ENCODE data around the gene GPATCH4.
"Not testable (repeated sequence)": the region's sequence is repeated elsewhere in the genome, so short reads cannot be mapped to it uniquely, and the experiment has no call there.

Gene GPATCH4

DNA sequence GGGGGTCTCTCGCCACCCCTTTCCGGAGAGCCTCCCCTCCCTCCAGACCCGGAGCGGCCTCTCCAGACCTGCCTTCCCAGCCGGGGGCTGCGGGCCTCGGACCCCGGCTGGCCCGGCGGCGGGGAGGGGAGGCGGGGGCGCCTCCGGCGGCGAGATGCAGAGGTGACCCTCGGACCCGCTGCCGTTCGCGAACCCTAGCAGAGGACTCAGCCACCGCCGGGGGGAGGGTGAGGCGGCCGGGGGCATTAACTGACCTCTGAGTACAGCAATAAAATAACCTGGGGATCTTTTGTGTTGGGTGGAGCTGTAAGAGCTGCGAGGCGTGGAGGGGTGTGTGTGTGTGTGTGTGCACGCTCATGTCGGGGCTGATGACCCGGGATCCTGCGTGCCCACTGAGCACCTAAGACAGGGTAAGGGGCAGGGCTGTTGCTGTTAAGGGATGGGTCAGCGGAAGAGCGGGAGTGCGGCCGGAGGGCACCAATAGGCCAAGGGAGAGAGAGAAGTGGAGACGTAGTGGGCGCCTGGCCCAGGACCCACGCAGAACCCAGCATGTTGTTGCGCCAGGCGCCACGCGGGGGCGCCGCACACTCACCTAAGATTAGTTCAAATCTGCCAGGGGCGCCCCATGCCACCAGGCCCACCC is 24.3 kb upstream of the GPATCH4 start:
- Histone ChIP-seq H3K27ac (ENCODE audit: low read depth, low read length) (no peak overlapping the region), H3K27me3 (ENCODE audit: control insufficient read depth, insufficient read depth, low read length) (peaks cover 64% of the 10 kb centered on the region), H3K4me1 (ENCODE audit: control insufficient read depth, insufficient read depth, low read length) (peaks cover 7% of the 10 kb centered on the region; the same call in 1 of the 2 replicates), H3K4me3 (ENCODE audit: low read depth, low read length) (peak overlapping the region; percentile 62), H3K9me3 (ENCODE audit: control insufficient read depth, insufficient read depth, low read depth, low read length) (no peaks in the 10 kb centered on the region), H3K36me3 (ENCODE audit: control insufficient read depth, insufficient read depth, low read length) (no peaks in the 10 kb centered on the region), H3K9ac (ENCODE audit: low read length) (peak overlapping the region; percentile 49)

DNA sequence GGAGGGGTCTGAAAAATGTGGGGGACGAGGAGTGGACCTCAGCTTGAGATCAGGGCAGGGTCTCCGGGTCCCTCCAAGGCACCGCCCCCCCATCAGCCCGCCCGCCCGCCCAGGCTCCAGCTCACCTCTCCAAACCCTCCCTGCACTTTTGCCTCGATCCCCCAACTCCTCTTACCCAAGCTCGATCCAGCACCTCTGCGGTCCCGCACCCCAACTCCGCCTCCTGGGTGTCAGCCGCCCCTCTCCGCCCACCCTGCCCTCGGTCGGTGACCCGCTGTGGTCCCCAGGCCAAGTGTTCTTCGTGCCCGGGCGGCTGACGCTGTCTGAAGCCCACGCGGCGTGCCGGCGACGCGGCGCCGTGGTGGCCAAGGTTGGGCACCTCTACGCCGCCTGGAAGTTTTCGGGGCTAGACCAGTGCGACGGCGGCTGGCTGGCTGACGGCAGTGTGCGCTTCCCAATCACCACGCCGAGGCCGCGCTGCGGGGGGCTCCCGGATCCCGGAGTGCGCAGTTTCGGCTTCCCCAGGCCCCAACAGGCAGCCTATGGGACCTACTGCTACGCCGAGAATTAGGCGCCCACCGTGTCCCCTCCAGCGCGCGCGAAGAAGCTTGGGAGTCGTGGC is 23.6 kb upstream of the GPATCH4 start:
- H3K4me1 ChIP-seq (ENCODE audit: control insufficient read depth, insufficient read depth, low read length) = peaks cover 7% of the 10 kb centered on the region; the same call in 1 of the 2 replicates
- H3K4me3 ChIP-seq (ENCODE audit: low read depth, low read length) = peak overlapping the region; percentile 62
- peaks cover 67% of the 10 kb centered on the region for H3K27me3 ChIP-seq (ENCODE audit: control insufficient read depth, insufficient read depth, low read length)
- H3K9ac ChIP-seq (ENCODE audit: low read length) = peak overlapping the region; percentile 46
- H3K27ac ChIP-seq (ENCODE audit: low read depth, low read length) = no peak overlapping the region
- H3K9me3 ChIP-seq (ENCODE audit: control insufficient read depth, insufficient read depth, low read depth, low read length) = no peaks in the 10 kb centered on the region
- H3K36me3 ChIP-seq (ENCODE audit: control insufficient read depth, insufficient read depth, low read length) = no peaks in the 10 kb centered on the region

DNA sequence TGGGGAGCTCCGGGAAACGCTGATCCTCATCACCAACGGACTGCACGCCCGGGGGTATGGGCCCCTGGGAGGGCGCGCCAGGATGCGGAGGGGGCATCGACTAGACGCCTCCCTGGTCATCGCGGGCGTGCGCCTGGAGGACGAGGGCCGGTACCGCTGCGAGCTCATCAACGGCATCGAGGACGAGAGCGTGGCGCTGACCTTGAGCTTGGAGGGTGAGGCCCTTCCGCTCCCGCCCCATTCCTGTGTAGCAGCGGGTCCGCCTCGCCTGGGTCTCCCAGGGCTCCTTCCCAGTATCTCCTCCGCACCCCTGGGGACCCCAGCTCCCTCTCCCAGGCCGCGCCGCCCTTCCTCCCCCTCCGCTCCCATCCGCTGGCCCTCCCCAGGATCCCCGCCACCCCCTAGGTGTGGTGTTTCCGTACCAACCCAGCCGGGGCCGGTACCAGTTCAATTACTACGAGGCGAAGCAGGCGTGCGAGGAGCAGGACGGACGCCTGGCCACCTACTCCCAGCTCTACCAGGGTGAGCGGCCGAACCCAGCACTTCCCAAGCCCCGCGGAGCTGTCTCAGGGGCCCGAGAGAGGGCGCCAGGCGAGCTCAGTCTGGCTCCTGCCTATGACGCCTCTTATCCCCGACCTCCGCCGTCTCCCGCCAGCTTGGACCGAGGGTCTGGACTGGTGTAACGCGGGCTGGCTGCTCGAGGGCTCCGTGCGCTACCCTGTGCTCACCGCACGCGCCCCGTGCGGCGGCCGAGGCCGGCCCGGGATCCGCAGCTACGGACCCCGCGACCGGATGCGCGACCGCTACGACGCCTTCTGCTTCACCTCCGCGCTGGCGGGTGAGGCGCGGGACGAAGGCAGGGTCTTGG is 22.9 kb upstream of the GPATCH4 start:
- H3K27me3 ChIP-seq (ENCODE audit: control insufficient read depth, insufficient read depth, low read length) = peaks cover 75% of the 10 kb centered on the region
- peak overlapping the region; percentile 46 for H3K9ac ChIP-seq (ENCODE audit: low read length)
- no peak overlapping the region for H3K27ac ChIP-seq (ENCODE audit: low read depth, low read length)

DNA sequence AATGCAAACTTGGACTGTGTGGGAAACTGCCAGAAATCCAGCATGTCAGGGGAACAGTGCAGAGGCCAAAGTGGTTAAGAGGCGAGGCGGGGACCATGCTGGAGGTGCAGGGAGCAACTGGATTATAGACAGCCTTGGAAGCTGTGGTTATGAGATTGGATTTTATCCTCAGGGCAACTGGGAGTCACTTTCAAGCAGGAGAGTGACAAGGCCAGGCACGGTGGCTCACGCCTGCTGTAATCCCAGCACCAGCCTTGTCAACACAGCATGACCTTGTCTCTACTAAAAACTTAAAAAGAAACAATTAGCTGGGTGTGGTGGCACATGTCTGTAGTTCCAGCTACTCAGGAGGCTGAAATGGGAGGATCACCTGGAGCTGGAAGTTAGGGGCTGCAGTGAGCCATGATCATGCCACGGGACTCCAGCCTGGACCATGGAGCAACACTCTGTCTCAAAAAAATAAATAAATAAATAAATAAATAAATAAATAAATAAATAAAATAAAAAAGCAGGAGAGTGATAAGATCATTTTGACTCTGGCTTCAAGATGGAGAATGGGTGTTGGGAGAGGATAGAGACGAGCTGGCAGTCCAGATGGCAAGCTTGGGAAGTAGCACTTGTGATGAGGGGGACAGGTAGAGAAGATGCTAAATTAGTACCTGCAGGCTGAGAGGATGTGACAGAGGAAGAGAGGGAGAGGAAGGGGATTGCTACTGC is 21.5 kb upstream of the GPATCH4 start:
- no peaks in the 10 kb centered on the region for H3K9me3 ChIP-seq (ENCODE audit: control insufficient read depth, insufficient read depth, low read depth, low read length)
- peaks cover 7% of the 10 kb centered on the region; the same call in 1 of the 2 replicates for H3K4me1 ChIP-seq (ENCODE audit: control insufficient read depth, insufficient read depth, low read length)
- H3K27ac ChIP-seq (ENCODE audit: low read depth, low read length) = no peak overlapping the region
- H3K36me3 ChIP-seq (ENCODE audit: control insufficient read depth, insufficient read depth, low read length) = no peaks in the 10 kb centered on the region
- H3K4me3 ChIP-seq (ENCODE audit: low read depth, low read length) = no peak overlapping the region
- no peak overlapping the region for H3K9ac ChIP-seq (ENCODE audit: low read length)
- peaks cover 77% of the 10 kb centered on the region for H3K27me3 ChIP-seq (ENCODE audit: control insufficient read depth, insufficient read depth, low read length)

More for the DNA sequence above, 22.9 kb upstream of the GPATCH4 start:
- no peaks in the 10 kb centered on the region for H3K9me3 ChIP-seq (ENCODE audit: control insufficient read depth, insufficient read depth, low read depth, low read length)
- H3K4me3 ChIP-seq (ENCODE audit: low read depth, low read length) = peak overlapping the region; percentile 62
- H3K4me1 ChIP-seq (ENCODE audit: control insufficient read depth, insufficient read depth, low read length) = peaks cover 7% of the 10 kb centered on the region; the same call in 1 of the 2 replicates
- no peaks in the 10 kb centered on the region for H3K36me3 ChIP-seq (ENCODE audit: control insufficient read depth, insufficient read depth, low read length)

DNA sequence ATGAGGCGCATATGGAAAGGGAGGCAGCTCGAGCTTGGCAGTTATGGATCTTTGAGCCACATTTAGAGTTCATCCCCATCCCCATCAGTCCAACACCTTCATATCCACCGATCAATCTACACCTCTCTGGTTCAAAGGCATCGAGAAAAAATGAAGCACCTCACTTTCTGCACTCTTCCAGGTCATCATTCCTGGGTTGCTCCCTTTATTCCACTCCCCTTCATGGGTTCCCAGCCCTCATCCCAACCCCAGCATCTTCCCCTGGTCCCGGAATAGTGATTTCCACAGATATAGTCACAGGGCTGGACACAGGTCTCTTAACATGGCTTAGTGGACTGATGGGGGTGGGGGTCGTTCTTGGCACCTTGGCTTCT is 18.3 kb upstream of the GPATCH4 start:
- H3K36me3 ChIP-seq (ENCODE audit: control insufficient read depth, insufficient read depth, low read length) = no peaks in the 10 kb centered on the region
- no peak overlapping the region for H3K9ac ChIP-seq (ENCODE audit: low read length)
- H3K9me3 ChIP-seq (ENCODE audit: control insufficient read depth, insufficient read depth, low read depth, low read length) = no peaks in the 10 kb centered on the region
- no peak overlapping the region for H3K4me3 ChIP-seq (ENCODE audit: low read depth, low read length)
- peaks cover 4% of the 10 kb centered on the region; the same call in 1 of the 2 replicates for H3K4me1 ChIP-seq (ENCODE audit: control insufficient read depth, insufficient read depth, low read length)
- H3K27ac ChIP-seq (ENCODE audit: low read depth, low read length) = no peak overlapping the region
- peaks cover 58% of the 10 kb centered on the region for H3K27me3 ChIP-seq (ENCODE audit: control insufficient read depth, insufficient read depth, low read length)

DNA sequence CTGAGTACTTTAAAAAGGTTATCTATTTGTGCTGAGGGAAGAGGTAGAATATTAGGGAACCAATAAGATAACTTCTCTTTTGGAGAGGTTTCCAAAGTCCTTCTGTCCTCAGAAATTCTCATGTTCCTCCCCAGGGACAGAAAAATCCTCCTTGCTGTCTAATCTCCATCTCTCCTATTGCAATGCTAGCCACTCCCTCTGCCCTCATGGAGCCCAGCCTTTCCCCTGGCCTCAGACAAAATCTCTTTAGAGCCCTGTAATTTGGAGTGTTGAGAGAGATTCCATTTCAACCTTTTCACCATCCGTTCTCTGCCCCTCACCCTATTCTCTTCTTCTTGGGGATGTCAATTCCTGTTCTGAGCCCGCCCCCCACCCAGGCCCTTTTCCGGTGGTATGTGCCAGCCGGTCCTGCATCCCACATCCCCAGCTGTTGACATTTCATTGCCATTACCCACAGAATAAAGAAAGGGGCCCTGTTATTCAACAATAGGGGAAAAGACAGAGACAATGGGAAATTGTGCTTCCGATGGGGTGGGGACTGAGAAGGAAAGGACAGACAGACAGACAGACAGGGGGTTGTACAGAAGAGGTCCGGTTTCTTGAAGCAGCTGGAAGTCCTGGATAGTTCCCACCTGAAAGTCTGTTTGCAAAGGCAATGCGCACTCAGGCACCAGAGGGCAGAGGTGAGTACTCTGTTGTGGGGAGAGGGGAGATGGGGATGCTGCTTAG is 17.7 kb upstream of the GPATCH4 start, which contains the start of gene HAPLN2:
Gene HAPLN2 (plus strand): TSS at position 563 of the 729 bp plus-strand sequence. CDS start 4,076 bp downstream, outside the sequence.
- peaks cover 4% of the 10 kb centered on the region; the same call in 1 of the 2 replicates for H3K4me1 ChIP-seq (ENCODE audit: control insufficient read depth, insufficient read depth, low read length)
- H3K27me3 ChIP-seq (ENCODE audit: control insufficient read depth, insufficient read depth, low read length) = peaks cover 52% of the 10 kb centered on the region
- H3K9ac ChIP-seq (ENCODE audit: low read length) = no peak within 1 kb of the TSS
- no peak within 1 kb of the TSS for H3K4me3 ChIP-seq (ENCODE audit: low read depth, low read length)
- H3K9me3 ChIP-seq (ENCODE audit: control insufficient read depth, insufficient read depth, low read depth, low read length) = no peaks in the 10 kb centered on the region
- H3K36me3 ChIP-seq (ENCODE audit: control insufficient read depth, insufficient read depth, low read length) = no peaks in the 10 kb centered on the region
- no peak within 1 kb of the TSS for H3K27ac ChIP-seq (ENCODE audit: low read depth, low read length)

DNA sequence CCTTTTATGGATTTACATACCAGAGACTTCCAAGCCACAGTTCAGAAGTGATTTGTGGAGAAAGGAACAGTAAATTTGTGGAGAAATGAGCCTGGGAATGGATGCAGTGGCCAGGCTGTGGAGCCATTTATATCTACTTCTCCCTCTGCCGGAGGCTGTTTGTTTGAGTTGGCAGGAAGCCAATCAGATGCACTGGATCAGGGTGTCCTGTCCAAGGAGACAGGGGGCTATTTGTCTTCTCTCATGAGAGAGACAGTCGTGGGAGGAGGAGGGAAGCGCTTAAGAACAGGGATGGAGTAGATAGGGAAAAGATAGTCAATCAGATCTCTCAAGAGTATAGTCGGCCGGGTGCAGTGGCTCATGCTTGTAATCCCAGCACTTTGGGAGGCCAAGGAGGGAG is 15.2 kb upstream of the GPATCH4 start:
- Histone ChIP-seq H3K27me3 (ENCODE audit: control insufficient read depth, insufficient read depth, low read length) (peaks cover 28% of the 10 kb centered on the region), H3K4me1 (ENCODE audit: control insufficient read depth, insufficient read depth, low read length) (peaks cover 4% of the 10 kb centered on the region; the same call in 1 of the 2 replicates), H3K36me3 (ENCODE audit: control insufficient read depth, insufficient read depth, low read length) (no peaks in the 10 kb centered on the region), H3K4me3 (ENCODE audit: low read depth, low read length) (no peak overlapping the region), H3K9ac (ENCODE audit: low read length) (no peak overlapping the region), H3K27ac (ENCODE audit: low read depth, low read length) (no peak overlapping the region), H3K9me3 (ENCODE audit: control insufficient read depth, insufficient read depth, low read depth, low read length) (no peaks in the 10 kb centered on the region)

DNA sequence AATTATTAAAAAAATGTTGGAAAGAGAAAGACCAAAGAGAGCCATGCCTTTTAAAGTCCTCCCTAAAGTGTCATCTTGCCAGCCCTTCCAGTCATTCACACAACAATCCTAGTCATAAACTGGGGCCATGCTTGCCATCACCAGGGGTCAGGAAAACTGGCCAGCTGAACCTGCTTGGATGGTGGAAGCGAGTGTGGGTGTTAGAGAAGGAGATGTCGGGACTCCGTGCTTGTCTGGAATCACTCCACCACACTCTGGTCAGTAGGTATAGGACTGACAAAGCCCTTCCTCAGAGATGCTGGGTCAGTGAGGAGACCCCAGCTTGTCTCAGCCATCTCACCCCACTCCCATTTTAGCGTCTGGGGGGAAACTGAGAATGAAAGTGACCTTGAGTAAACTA is 14.7 kb upstream of the GPATCH4 start:
- H3K4me3 ChIP-seq (ENCODE audit: low read depth, low read length) = no peak overlapping the region

DNA sequence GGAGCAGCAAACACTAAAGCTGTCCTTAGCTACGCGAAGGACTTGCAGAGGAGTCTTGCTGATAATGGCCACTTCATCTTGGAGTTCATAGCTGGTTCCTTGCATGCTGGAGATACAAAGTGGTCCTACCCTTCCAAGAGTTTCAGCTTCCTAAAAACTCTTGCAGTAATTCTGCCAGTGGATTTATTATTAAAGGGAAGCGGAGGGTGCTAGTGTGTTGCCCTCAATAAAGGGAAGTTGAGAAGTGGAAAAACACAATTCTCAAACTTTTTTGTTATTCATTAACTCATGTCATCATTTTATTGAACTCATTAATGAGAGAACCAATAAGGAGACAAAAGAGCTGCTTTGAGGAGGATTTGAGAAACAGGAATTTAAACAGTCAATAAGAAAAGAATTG is 11.4 kb upstream of the GPATCH4 start:
- Histone ChIP-seq H3K9ac (ENCODE audit: low read length) (no peak overlapping the region), H3K27ac (ENCODE audit: low read depth, low read length) (no peak overlapping the region), H3K36me3 (ENCODE audit: control insufficient read depth, insufficient read depth, low read length) (no peaks in the 10 kb centered on the region), H3K4me3 (ENCODE audit: low read depth, low read length) (no peak overlapping the region), H3K27me3 (ENCODE audit: control insufficient read depth, insufficient read depth, low read length) (0 out of 2 replicates have a peak, but pooled peaks cover 2% of the 10 kb centered on the region), H3K9me3 (ENCODE audit: control insufficient read depth, insufficient read depth, low read depth, low read length) (no peaks in the 10 kb centered on the region), H3K4me1 (ENCODE audit: control insufficient read depth, insufficient read depth, low read length) (peaks cover 4% of the 10 kb centered on the region; the same call in 1 of the 2 replicates)

More for the DNA sequence above, 14.7 kb upstream of the GPATCH4 start:
- H3K9ac ChIP-seq (ENCODE audit: low read length) = no peak overlapping the region
- peaks cover 23% of the 10 kb centered on the region for H3K27me3 ChIP-seq (ENCODE audit: control insufficient read depth, insufficient read depth, low read length)
- H3K27ac ChIP-seq (ENCODE audit: low read depth, low read length) = no peak overlapping the region
- H3K36me3 ChIP-seq (ENCODE audit: control insufficient read depth, insufficient read depth, low read length) = no peaks in the 10 kb centered on the region
- peaks cover 4% of the 10 kb centered on the region; the same call in 1 of the 2 replicates for H3K4me1 ChIP-seq (ENCODE audit: control insufficient read depth, insufficient read depth, low read length)
- H3K9me3 ChIP-seq (ENCODE audit: control insufficient read depth, insufficient read depth, low read depth, low read length) = no peaks in the 10 kb centered on the region

DNA sequence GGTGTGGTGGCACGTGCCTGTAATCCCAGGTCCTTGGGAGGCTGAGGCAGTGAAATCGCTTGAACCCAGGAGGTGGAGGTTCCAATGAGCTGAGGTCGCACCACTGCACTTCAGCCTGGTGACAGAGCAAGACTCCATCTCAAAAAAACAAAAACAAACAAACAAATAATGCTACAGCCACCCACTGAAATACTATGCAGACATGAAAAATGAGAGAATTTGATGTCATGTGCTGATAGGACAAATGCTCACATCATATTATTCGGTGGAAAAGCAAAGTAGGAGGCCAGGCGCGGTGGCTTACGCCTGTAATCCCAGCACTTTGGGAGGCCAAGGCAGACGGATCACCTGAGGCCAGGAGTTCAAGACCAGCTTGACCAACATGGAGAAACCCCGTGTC is 8.8 kb upstream of the GPATCH4 start:
- not testable (repeated sequence) for H3K9ac ChIP-seq (ENCODE audit: low read length); H3K27ac ChIP-seq (ENCODE audit: low read depth, low read length); H3K9me3 ChIP-seq (ENCODE audit: control insufficient read depth, insufficient read depth, low read depth, low read length); H3K4me3 ChIP-seq (ENCODE audit: low read depth, low read length); H3K27me3 ChIP-seq (ENCODE audit: control insufficient read depth, insufficient read depth, low read length); H3K36me3 ChIP-seq (ENCODE audit: control insufficient read depth, insufficient read depth, low read length); H3K4me1 ChIP-seq (ENCODE audit: control insufficient read depth, insufficient read depth, low read length)
